G401 (cell line): ENCODE measurements around the gene AP3B1. TPM values are rescaled to one million over a fixed set of nuclear protein-coding genes. Genes with fewer than 3 reads are reported as not detected.
A peak's percentile ranks its signal among the peaks of the same experiment; 100 is the strongest.

Experiments used
- DNase-seq: peaks from one replicate; pipeline ENCODE4 v3.0.0-alpha.2; 2015; ENCODE audit warnings: low spot score
- in situ Hi-C: cut with HindIII; loops from 2 replicates; pipeline ENCODE4 v1.10.0; 2016; ENCODE audit warnings: low sequenced_read_pairs, mixed read lengths
- total RNA-seq: library from RNA; depleted of rRNA; stranded (reverse); fragments of >200 nt; shearing (Covaris generic); gene quantifications from 2 replicates; pipeline ENCODE4 v1.2.3, GENCODE V29; 2014

The AP3B1 gene
- total RNA-seq, 1 experiment from 2014 or later = 128 TPM

DNA sequence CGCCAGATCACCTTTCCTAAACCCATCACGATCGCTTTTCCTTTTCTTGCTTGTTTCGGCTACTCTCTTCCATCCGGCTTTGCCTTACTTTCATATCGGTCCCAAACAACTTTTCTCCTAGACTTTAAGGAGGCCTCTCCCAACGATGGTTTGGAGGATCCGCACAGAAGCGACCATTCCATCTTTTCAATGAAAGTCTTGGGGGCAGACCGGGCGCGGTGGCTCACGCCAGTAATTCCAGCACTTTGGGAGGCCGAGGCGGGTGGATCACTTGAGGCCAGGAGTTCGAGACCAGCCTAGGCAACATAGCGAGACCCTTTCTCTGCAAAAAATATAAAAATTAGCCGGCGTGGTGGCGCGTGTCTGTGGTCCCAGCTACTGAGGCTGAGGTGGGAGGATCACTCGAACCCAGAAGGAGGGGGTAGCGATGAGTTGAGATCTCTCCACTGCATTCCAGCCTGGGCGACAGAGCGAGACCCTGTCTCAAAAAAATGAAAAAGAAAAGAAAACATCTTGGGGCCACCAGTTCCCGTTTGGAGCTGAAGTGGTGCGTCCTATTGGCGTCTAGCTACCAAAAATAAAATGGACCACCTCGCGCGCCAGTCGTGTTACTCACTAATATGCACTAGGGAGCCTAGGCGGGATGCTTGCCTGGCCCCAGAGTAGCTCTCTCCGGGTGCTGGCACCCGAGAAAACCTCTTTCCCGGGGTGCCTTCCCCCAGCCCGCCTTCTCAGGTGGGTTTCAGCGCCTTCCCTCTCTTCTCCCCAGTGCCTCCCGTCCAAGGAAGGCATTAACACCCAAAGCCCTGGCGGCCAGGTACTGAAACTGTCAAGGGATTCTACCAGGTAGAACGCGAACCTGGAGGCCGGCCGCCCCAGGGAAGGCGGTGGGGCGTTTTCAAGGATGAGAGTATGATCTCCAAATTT lies 800 bp upstream of the AP3B1 start:
- in situ Hi-C loops = no loop called here
- DNase-seq = peak; percentile 38

GRCh38 chr5:78293851-78294247 lies 649 bp downstream of the AP3B1 start:
- in situ Hi-C loops = no loop called here
- DNase-seq = peak; percentile 36

DNA sequence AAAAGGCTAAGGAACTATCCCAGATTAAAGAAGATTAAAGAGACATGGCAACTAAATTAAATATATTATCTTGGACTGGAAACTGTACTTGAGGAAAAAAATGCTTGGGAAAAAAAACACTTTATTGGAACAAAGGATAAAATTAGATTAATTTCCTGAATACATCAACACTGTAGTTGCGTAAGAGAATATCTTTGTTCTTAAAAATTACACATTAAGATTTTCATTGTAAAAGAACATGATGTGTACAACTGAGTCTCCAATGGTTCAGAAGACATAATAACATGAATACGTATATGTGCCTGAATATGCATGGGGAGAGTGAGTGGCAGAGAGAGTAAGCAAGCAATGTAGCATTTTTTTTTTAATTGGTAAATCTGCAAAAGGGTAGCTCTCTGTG lies 2.8 kb downstream of the AP3B1 start:
- in situ Hi-C loops = no loop called here
- DNase-seq = no peak

GRCh38 chr5:78289911-78290310 lies 4.6 kb downstream of the AP3B1 start:
- in situ Hi-C loops = no loop called here
- DNase-seq = no peak

DNA sequence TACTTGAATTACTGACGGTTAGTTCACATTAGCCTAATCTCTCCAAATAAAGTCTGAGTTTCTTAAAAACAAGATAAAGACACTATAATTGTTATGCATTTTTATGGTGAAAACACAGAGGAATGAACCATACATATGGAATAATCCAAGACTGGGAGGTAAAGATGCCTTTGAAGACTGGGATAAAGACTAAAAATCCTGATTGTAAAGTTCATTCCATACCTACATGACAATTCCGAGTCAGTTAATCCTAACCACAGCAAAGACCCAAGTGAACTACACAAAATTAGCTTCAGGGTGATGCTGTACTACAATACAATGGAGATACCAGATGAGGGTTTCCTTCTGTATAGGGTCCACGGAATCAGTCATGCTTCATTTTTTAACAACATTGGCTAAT lies 6.3 kb downstream of the AP3B1 start:
- DNase-seq = no peak
- in situ Hi-C loops = no loop called here

GRCh38 chr5:78287833-78288232 lies 6.7 kb downstream of the AP3B1 start:
- no peak for DNase-seq
- in situ Hi-C loops = no loop called here

GRCh38 chr5:78287169-78287568 lies 7.3 kb downstream of the AP3B1 start:
- DNase-seq = no peak
- in situ Hi-C loops = no loop called here

DNA sequence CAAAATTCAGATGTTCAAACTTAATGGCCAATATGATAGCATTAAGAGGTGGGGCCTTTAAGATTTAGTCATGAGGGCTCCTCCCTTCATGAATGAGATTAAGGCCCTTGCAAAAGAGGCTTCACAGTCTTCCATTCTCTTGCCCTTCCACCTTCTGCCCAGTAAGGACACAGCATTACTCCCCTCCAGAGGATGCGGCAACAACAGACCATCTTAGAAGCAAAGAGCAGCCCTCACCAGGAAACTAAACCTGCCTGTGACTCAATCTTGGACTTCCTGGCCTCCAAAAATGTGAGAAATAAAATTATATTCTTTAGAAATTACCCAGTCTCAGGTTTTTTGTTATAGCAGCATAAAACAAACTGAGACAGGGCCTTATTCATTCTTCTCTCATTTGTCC lies 8.2 kb downstream of the AP3B1 start:
- DNase-seq = no peak
- in situ Hi-C loops = no loop called here

DNA sequence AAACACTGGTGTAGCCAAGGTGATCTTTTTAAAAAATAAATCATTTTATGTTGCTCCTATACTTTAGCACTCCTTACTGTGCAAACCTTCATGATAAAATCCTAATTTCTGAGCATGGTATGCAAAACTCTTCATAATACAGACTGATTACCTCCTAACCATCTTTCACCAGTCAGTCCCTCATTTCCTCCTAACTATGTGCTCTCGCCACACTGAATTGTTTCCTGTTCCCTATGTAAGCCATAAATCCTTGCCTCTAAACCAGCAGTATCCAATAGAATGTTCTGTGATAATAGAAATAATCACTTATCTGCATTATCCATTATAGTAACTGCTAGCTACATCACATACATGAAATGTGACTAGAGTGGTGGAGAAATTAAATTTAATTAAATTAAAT lies 10.7 kb downstream of the AP3B1 start:
- no peak for DNase-seq
- in situ Hi-C loops = no loop called here

GRCh38 chr5:78283105-78283504 lies 11.4 kb downstream of the AP3B1 start:
- DNase-seq = no peak
- in situ Hi-C loops = no loop called here

DNA sequence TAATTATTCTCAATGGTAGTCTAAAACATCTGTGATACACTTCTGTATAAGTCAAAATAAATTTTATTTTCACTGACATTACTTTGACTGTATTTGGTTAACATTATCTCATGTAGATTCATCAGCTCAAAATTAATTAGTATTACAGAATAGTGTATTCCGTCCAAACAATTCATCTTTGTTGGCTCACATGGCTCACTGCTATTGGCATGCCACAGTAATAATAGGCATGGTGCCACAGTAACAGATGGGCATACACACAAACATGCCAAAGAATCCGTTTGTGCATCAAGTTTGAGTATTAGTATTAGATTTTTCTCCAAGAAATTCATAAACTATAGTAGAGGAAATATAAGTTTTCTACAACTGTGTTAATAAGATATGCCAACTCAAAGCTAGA lies 14.2 kb downstream of the AP3B1 start:
- in situ Hi-C loops = no loop called here
- DNase-seq = peak; percentile 92

GRCh38 chr5:78279194-78279593 lies 15.3 kb downstream of the AP3B1 start:
- in situ Hi-C loops = no loop called here
- no peak for DNase-seq

- no peak for DNase-seq
- in situ Hi-C loops = no loop called here
These were observed 16.8 kb downstream of the AP3B1 start for GRCh38 chr5:78277715-78278114.

DNA sequence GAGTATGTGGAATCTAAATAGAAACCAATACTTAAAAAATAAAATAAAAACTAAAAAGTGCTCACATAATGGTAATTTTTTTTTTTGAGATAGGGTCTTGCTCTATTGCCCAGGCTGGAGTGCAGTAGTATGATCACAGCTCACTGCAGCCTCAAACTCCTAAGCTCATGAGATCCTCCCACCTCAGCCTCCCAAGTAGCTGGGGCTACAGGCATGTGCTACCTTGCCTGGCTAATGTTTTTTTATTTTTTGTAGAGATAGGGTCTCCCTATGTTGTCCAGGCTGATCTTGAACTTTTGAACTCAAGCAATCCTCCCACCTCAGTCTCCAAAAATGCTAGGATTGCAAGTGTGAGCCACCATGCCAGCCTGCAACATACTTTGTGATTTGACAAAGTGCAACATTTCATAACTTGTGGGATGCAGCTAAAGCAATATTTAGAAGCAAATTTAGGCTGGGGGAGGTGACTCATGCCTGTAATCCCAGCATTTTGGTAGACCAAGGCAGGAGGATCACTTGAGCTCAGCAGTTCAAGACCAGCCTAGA lies 18.4 kb downstream of the AP3B1 start:
- in situ Hi-C loops = no loop called here
- no peak for DNase-seq

- DNase-seq = no peak
- in situ Hi-C loops = no loop called here
These were observed 19.8 kb downstream of the AP3B1 start for GRCh38 chr5:78274540-78275197.

- peak; percentile 63 for DNase-seq
- in situ Hi-C loops = no loop called here
These were observed 21.1 kb downstream of the AP3B1 start for GRCh38 chr5:78273436-78273835.

GRCh38 chr5:78271766-78272165 lies 22.7 kb downstream of the AP3B1 start:
- in situ Hi-C loops = no loop called here
- DNase-seq = no peak

DNA sequence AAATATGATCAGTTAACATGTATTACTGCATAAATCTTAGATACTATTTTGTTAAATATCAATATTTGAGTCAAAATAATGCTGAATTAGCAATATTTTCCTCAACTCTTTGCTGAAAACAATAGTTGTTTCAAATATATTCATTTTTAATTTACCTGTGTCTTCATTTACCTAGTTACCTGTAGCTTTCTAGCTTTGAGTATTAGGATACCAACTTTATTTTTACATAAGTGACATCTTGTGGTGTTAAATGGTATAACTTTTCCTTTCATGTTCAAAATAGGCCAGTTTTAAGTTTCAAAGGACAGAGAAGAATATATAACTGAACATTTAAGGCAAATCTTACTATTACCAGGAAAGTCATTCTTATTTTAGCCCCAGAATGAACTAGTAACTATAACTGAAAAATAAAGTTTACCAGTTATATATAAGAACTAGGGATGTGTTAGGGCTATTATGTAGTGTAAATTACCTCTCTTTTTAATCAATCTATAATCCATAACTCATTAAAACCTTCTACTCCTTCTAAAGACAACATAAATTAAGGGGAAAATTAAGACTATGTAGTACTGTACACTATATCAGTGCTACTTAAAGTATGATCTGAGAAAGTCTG lies 25.3 kb downstream of the AP3B1 start:
- peak; percentile 40 for DNase-seq
- in situ Hi-C loops = no loop called here

- DNase-seq = no peak
- in situ Hi-C loops = no loop called here
These were observed 26.1 kb downstream of the AP3B1 start for GRCh38 chr5:78268356-78268755.

- in situ Hi-C loops = no loop called here
- DNase-seq = no peak
These were observed 29.3 kb downstream of the AP3B1 start for GRCh38 chr5:78265163-78265562.
